Activated CD4-positive, alpha-beta T cell treated with anti-CD3 and anti-CD28 coated beads, Interleukin-2, amount 10 ng/mL, durations not matched to agents 24 days and 14 days (primary cell): ENCODE measurements around the gene OS9. TPM values are rescaled to one million over a fixed set of nuclear protein-coding genes. Genes with fewer than 3 reads are reported as not detected.

Experiments used
- DNase-seq: peaks from one replicate; pipeline ENCODE4 v3.0.0; 2022
- H3K27ac Mint-ChIP-seq: one replicate; pipeline ENCODE4 v1.8.0; 2022; ENCODE audit warnings: mild to moderate bottlenecking, mixed read lengths
- H3K27me3 Mint-ChIP-seq: one replicate; pipeline ENCODE4 v1.8.0; 2022; ENCODE audit warnings: mixed read lengths
- H3K36me3 Mint-ChIP-seq: one replicate; pipeline ENCODE4 v1.8.0; 2022; ENCODE audit warnings: low read depth, mild to moderate bottlenecking, mixed read lengths
- H3K4me1 Mint-ChIP-seq: one replicate; pipeline ENCODE4 v1.8.0; 2021; ENCODE audit warnings: mixed read lengths
- H3K4me3 Mint-ChIP-seq: one replicate; pipeline ENCODE4 v1.8.0; 2022; ENCODE audit warnings: mild to moderate bottlenecking, moderate library complexity, mixed read lengths
- H3K9me3 Mint-ChIP-seq: one replicate; pipeline ENCODE4 v1.8.0; 2021; ENCODE audit warnings: mixed read lengths
- intact Hi-C: fragments of 100-400 bp; cut with micrococcal nuclease; formaldehyde crosslinking; loops from one replicate; pipeline ENCODE4 v1.15.1; 2023
- total RNA-seq: library from RNA; stranded (reverse); gene quantifications from 2 replicates; pipeline ENCODE4 v1.2.3, GENCODE V29; 2022

Gene OS9
- total RNA-seq, 1 donor from 2014 or later: 84.3 TPM

GRCh38 chr12:57740656-57741412 lies 46.9 kb downstream of the OS9 start:
- peaks cover 20% of the 10 kb centered on the region for H3K36me3 Mint-ChIP-seq
- H3K4me1 Mint-ChIP-seq: peaks cover 46% of the 10 kb centered on the region
- no peaks in the 10 kb centered on the region for H3K27me3 Mint-ChIP-seq
- peak overlapping the region; percentile 87 for H3K27ac Mint-ChIP-seq
- intact Hi-C loops: loop anchor here (5.0 to 10.0 kb wide), 3 partner anchors 264 to 676 kb away; partner anchors contain the start of gene ARHGAP9
- peak overlapping the region; percentile 90 for H3K4me3 Mint-ChIP-seq
- no peaks in the 10 kb centered on the region for H3K9me3 Mint-ChIP-seq
- peak; percentile 95 for DNase-seq

GRCh38 chr12:57741413-57741789 lies 47.5 kb downstream of the OS9 start:
- peaks cover 23% of the 10 kb centered on the region for H3K36me3 Mint-ChIP-seq
- peak overlapping the region; percentile 90 for H3K4me3 Mint-ChIP-seq
- peak overlapping the region; percentile 87 for H3K27ac Mint-ChIP-seq
- intact Hi-C loops: loop anchor here (5.0 to 10.0 kb wide), 3 partner anchors 264 to 677 kb away; partner anchors contain the start of gene ARHGAP9
- H3K9me3 Mint-ChIP-seq: no peaks in the 10 kb centered on the region
- no peak for DNase-seq
- no peaks in the 10 kb centered on the region for H3K27me3 Mint-ChIP-seq
- H3K4me1 Mint-ChIP-seq: peaks cover 51% of the 10 kb centered on the region

GRCh38 chr12:57741844-57742738 lies 48.2 kb downstream of the OS9 start:
- peak overlapping the region; percentile 87 for H3K27ac Mint-ChIP-seq
- H3K36me3 Mint-ChIP-seq: peaks cover 23% of the 10 kb centered on the region
- intact Hi-C loops: loop anchor here (1.0 to 10.0 kb wide), 4 partner anchors 159 to 677 kb away; partner anchors contain the start of gene ARHGAP9
- peaks cover 51% of the 10 kb centered on the region for H3K4me1 Mint-ChIP-seq
- H3K27me3 Mint-ChIP-seq: no peaks in the 10 kb centered on the region
- peak; percentile 93 for DNase-seq
- H3K4me3 Mint-ChIP-seq: peak overlapping the region; percentile 90
- H3K9me3 Mint-ChIP-seq: no peaks in the 10 kb centered on the region

- H3K4me3 Mint-ChIP-seq: peak overlapping the region; percentile 94
- intact Hi-C loops: loop anchor here (1.0 to 10.0 kb wide), 6 partner anchors 9 to 679 kb away; partner anchors contain the start of genes ARHGAP9, B4GALNT1 and CDK4
- peaks cover 35% of the 10 kb centered on the region for H3K36me3 Mint-ChIP-seq
Measured at GRCh38 chr12:57743769-57744168, 49.8 kb downstream of the OS9 start.

GRCh38 chr12:57744194-57744776 lies 50.4 kb downstream of the OS9 start:
- intact Hi-C loops: loop anchor here (1.0 to 10.0 kb wide), 6 partner anchors 8 to 679 kb away; partner anchors contain the start of genes ARHGAP9, B4GALNT1 and CDK4
- no peaks in the 10 kb centered on the region for H3K9me3 Mint-ChIP-seq
- H3K4me1 Mint-ChIP-seq: peaks cover 50% of the 10 kb centered on the region
- no peaks in the 10 kb centered on the region for H3K27me3 Mint-ChIP-seq
- DNase-seq: peak; percentile 93
- H3K27ac Mint-ChIP-seq: peak overlapping the region; percentile 90
- H3K36me3 Mint-ChIP-seq: peaks cover 37% of the 10 kb centered on the region
- H3K4me3 Mint-ChIP-seq: peak overlapping the region; percentile 94

More at GRCh38 chr12:57743769-57744168, 49.8 kb downstream of the OS9 start:
- Mint-ChIP-seq H3K27me3 (no peaks in the 10 kb centered on the region), H3K27ac (peak overlapping the region; percentile 90), H3K4me1 (peaks cover 54% of the 10 kb centered on the region), H3K9me3 (no peaks in the 10 kb centered on the region)
- DNase-seq: no peak

GRCh38 chr12:57744777-57745484 lies 51.0 kb downstream of the OS9 start, which contains the start of gene TSPAN31:
TSPAN31 (plus strand) TSS chr12:57745039; CDS start chr12:57745155, 116 bp downstream.
- H3K4me1 Mint-ChIP-seq: peaks cover 45% of the 10 kb centered on the region
- no peaks in the 10 kb centered on the region for H3K9me3 Mint-ChIP-seq
- H3K27ac Mint-ChIP-seq: peak within 1 kb of the TSS; percentile 90
- H3K27me3 Mint-ChIP-seq: no peaks in the 10 kb centered on the region
- H3K36me3 Mint-ChIP-seq: peaks cover 37% of the 10 kb centered on the region
- peak; percentile 98 for DNase-seq
- intact Hi-C loops: loop anchor here (1.0 to 10.0 kb wide), 6 partner anchors 7 to 680 kb away; partner anchors contain the start of genes ARHGAP9, B4GALNT1 and CDK4
- peak within 1 kb of the TSS; percentile 94 for H3K4me3 Mint-ChIP-seq

- Mint-ChIP-seq H3K27me3 (no peaks in the 10 kb centered on the region), H3K9me3 (no peaks in the 10 kb centered on the region), H3K4me1 (peaks cover 47% of the 10 kb centered on the region), H3K4me3 (peak overlapping the region; percentile 94), H3K27ac (peak overlapping the region; percentile 90), H3K36me3 (peaks cover 42% of the 10 kb centered on the region)
- no peak for DNase-seq
- intact Hi-C loops: loop anchor here (2.0 to 10.0 kb wide), 2 partner anchors 113 to 681 kb away; partner anchors contain the start of gene B4GALNT1
Measured at GRCh38 chr12:57745485-57745881, 51.6 kb downstream of the OS9 start.

GRCh38 chr12:57746025-57746424 lies 52.1 kb downstream of the OS9 start:
- peak overlapping the region; percentile 90 for H3K27ac Mint-ChIP-seq
- peak overlapping the region; percentile 94 for H3K4me3 Mint-ChIP-seq
- H3K9me3 Mint-ChIP-seq: no peaks in the 10 kb centered on the region
- intact Hi-C loops: loop anchor here (10.0 kb wide), 1 partner anchor 681 kb away; no protein-coding TSS in a partner anchor
- peaks cover 47% of the 10 kb centered on the region for H3K36me3 Mint-ChIP-seq
- no peaks in the 10 kb centered on the region for H3K27me3 Mint-ChIP-seq
- DNase-seq: no peak
- H3K4me1 Mint-ChIP-seq: peaks cover 46% of the 10 kb centered on the region

- H3K9me3 Mint-ChIP-seq: no peaks in the 10 kb centered on the region
- H3K27me3 Mint-ChIP-seq: no peaks in the 10 kb centered on the region
- no peak for DNase-seq
- H3K27ac Mint-ChIP-seq: no peak overlapping the region
- intact Hi-C loops: loop anchor here (10.0 kb wide), 1 partner anchor 684 kb away; no protein-coding TSS in a partner anchor
- peaks cover 60% of the 10 kb centered on the region for H3K36me3 Mint-ChIP-seq
- peaks cover 60% of the 10 kb centered on the region for H3K4me1 Mint-ChIP-seq
- no peak overlapping the region for H3K4me3 Mint-ChIP-seq
Measured at GRCh38 chr12:57749061-57749460, 55.1 kb downstream of the OS9 start.

- Mint-ChIP-seq H3K9me3 (no peaks in the 10 kb centered on the region), H3K27me3 (no peaks in the 10 kb centered on the region), H3K27ac (peak overlapping the region; percentile 97), H3K4me1 (peaks cover 54% of the 10 kb centered on the region), H3K36me3 (peaks cover 52% of the 10 kb centered on the region), H3K4me3 (peak overlapping the region; percentile 96)
- peak; percentile 63 for DNase-seq
- intact Hi-C loops: loop anchor here (10.0 kb wide), 2 partner anchors 1626 to 1926 kb away; partner anchors contain the start of genes DNAJC14 and ESYT1
Measured at GRCh38 chr12:57750561-57751431, 56.9 kb downstream of the OS9 start.

- H3K4me3 Mint-ChIP-seq: peak overlapping the region; percentile 96
- intact Hi-C loops: loop anchor here (10.0 kb wide), 2 partner anchors 1627 to 1927 kb away; partner anchors contain the start of genes DNAJC14 and ESYT1
- H3K9me3 Mint-ChIP-seq: no peaks in the 10 kb centered on the region
- H3K4me1 Mint-ChIP-seq: peaks cover 53% of the 10 kb centered on the region
- no peaks in the 10 kb centered on the region for H3K27me3 Mint-ChIP-seq
- peak overlapping the region; percentile 97 for H3K27ac Mint-ChIP-seq
- DNase-seq: no peak
- peaks cover 46% of the 10 kb centered on the region for H3K36me3 Mint-ChIP-seq
Measured at GRCh38 chr12:57751432-57751787, 57.5 kb downstream of the OS9 start.
